K562 (cell line): ENCODE measurements around the gene IP6K3. TPM values are rescaled to one million over a fixed set of nuclear protein-coding genes. Genes with fewer than 3 reads are reported as not detected.
A peak's percentile ranks its signal among the peaks of the same experiment; 100 is the strongest.

Source experiments
- ATAC-seq: fragments of 200-7000 bp; cut with Tn5 transposase; 3 replicates; pipeline ENCODE4 v1.9.1; 2020; ENCODE audit warnings: moderate library complexity
- BruUV-seq: library from RNA; stranded (reverse); fragments of 400-500 nt; replicated peaks from 2 replicates; lab custom pipeline; 2021; lab: Mats Ljungman, UMichigan
- CTCF ChIA-PET: fragments of 300-600 bp; formaldehyde crosslinking; extraction: SDS; loops from one replicate; lab custom pipeline; 2021; ENCODE audit warnings: low intra/inter-chr PET ratio; lab: Yijun Ruan, JAX
- POLR2A ChIA-PET: fragments of 300-600, 350-650 bp; sonication (Branson Sonifier 250); formaldehyde crosslinking; extraction: SDS; loops from one replicate; lab custom pipeline; 2021; ENCODE audit warnings: antibody characterized with exemption, inconsistent platforms; lab: Yijun Ruan, JAX
- DNase-seq, 4 experiments: peaks; one replicate each; pipeline versions ENCODE4 v3.0.0 to v3.0.0-alpha.2; 2011 to 2018; ENCODE audit warnings: low spot score in 3 of 4, mixed read lengths in 3 of 4; ENCODE audit errors: extremely low read depth in 1 of 4
- FAIRE-seq: peaks from 2 replicates; lab custom pipeline; 2011; peaks lifted over from hg19 to GRCh38; lab: Jason Lieb, UNC
- H2AFZ ChIP-seq: 2 replicates; pipeline ENCODE4 v1.6.0; 2011; ENCODE audit warnings: low read depth, low read length, control low read depth, inconsistent platforms
- H3K27ac ChIP-seq: fragments of 200-600 bp; 3 replicates; pipeline ENCODE4 v1.8.0; 2011; ENCODE audit warnings: low read depth, mild to moderate bottlenecking, control low read depth, inconsistent platforms, low read length, moderate library complexity, mixed read lengths; ENCODE audit errors: extremely low read depth
- H3K27me3 ChIP-seq, 2 experiments: fragments of 300-600 bp in 1 of 2; 2 replicates in 1 of 2; 3 replicates in 1 of 2; pipeline versions ENCODE4 v1.6.0 to v1.8.0; 2011; ENCODE audit warnings: inconsistent platforms in 2 of 2, low read length in 2 of 2, mild to moderate bottlenecking in 1 of 2, mixed read lengths in 1 of 2, moderate library complexity in 1 of 2; ENCODE audit not compliant: control insufficient read depth in 2 of 2, insufficient read depth in 2 of 2
- H3K36me3 ChIP-seq: fragments of 300-600 bp; 3 replicates; pipeline ENCODE4 v1.8.0; 2011; ENCODE audit warnings: mild to moderate bottlenecking, low read length, inconsistent platforms; ENCODE audit not compliant: control insufficient read depth, insufficient read depth
- H3K4me1 ChIP-seq, 2 experiments: fragments of 200-600 bp in 1 of 2; replicated peaks in 1 of 2; 2 replicates in 1 of 2; 3 replicates in 1 of 2; pipeline versions ENCODE4 v1.5.1 to v1.8.0; 2011; ENCODE audit warnings: inconsistent platforms in 2 of 2, low read length in 2 of 2, mild to moderate bottlenecking in 1 of 2, mixed read lengths in 1 of 2, moderate library complexity in 1 of 2; ENCODE audit not compliant: control insufficient read depth in 2 of 2, insufficient read depth in 2 of 2
- H3K4me2 ChIP-seq: 2 replicates; pipeline ENCODE4 v1.6.1; 2011; ENCODE audit warnings: low read length, control low read depth, inconsistent platforms, mixed read lengths; ENCODE audit not compliant: insufficient read depth
- H3K4me3 ChIP-seq: fragments of 200-600 bp; sonication (generic), shearing (Covaris generic); 2 replicates; pipeline ENCODE4 v1.5.1; 2016; ENCODE audit warnings: control low read depth, inconsistent platforms
- H3K79me2 ChIP-seq: fragments of 200-600 bp; 3 replicates; pipeline ENCODE4 v1.8.0; 2011; ENCODE audit warnings: low read length, inconsistent platforms; ENCODE audit not compliant: control insufficient read depth, insufficient read depth
- H3K9ac ChIP-seq, 2 experiments: 2 replicates each; pipeline versions ENCODE4 v1.6.0 to v1.6.1; 2011; ENCODE audit warnings: low read depth in 2 of 2, low read length in 2 of 2, control low read depth in 1 of 2, inconsistent platforms in 1 of 2, mild to moderate bottlenecking in 1 of 2, mixed read lengths in 1 of 2; ENCODE audit not compliant: insufficient read depth in 1 of 2
- H3K9me1 ChIP-seq: one replicate; pipeline ENCODE4 v1.6.0; 2011; ENCODE audit warnings: inconsistent platforms, mild to moderate bottlenecking, low read length, moderate library complexity; ENCODE audit not compliant: control insufficient read depth, insufficient read depth
- H3K9me3 ChIP-seq: replicated peaks from 2 replicates; pipeline ENCODE4 v1.5.1; 2011; ENCODE audit warnings: low read depth, low read length, inconsistent platforms; ENCODE audit not compliant: control insufficient read depth, insufficient read depth
- H4K20me1 ChIP-seq: replicated peaks from 2 replicates; pipeline ENCODE4 v1.6.1; 2011; ENCODE audit warnings: low read length, inconsistent platforms, mixed read lengths; ENCODE audit not compliant: control insufficient read depth, insufficient read depth
- BMI1 ChIP-seq: fragments of 150-350 bp; IDR thresholded peaks from 2 replicates; pipeline ENCODE4 v1.6.1; 2014; ENCODE audit warnings: low read length
- BRD9 ChIP-seq: fragments of 450-650 bp; IDR thresholded peaks from 2 replicates; pipeline ENCODE4 v1.6.1; 2018; ENCODE audit warnings: low read depth; ENCODE audit not compliant: partially characterized antibody
- CBX5 ChIP-seq: IDR thresholded peaks from 2 replicates; pipeline ENCODE4 v1.6.1; 2014; ENCODE audit warnings: low read depth, borderline replicate concordance
- DNMT1 ChIP-seq: fragments of 450-650 bp; IDR thresholded peaks from 2 replicates; pipeline ENCODE4 v1.6.1; 2016; ENCODE audit warnings: antibody characterized with exemption, mild to moderate bottlenecking
- E4F1 ChIP-seq: fragments of 250-450 bp; sonication (Bioruptor Pico); IDR thresholded peaks from 2 replicates; pipeline ENCODE4 v1.5.0; 2021; ENCODE audit warnings: mild to moderate bottlenecking, borderline replicate concordance
- ERF ChIP-seq: fragments of 450-650 bp; formaldehyde crosslinking; IDR thresholded peaks from 2 replicates; pipeline ENCODE4 v1.4.0; 2020; ENCODE audit warnings: mild to moderate bottlenecking, mixed read lengths
- FOS ChIP-seq: IDR thresholded peaks from 3 replicates; pipeline ENCODE4 v1.6.1; 2011; ENCODE audit not compliant: insufficient read length; ENCODE audit errors: extremely low read depth
- HLTF ChIP-seq: fragments of 450-650 bp; IDR thresholded peaks from 2 replicates; pipeline ENCODE4 v1.6.1; 2016
- ILK ChIP-seq: fragments of 450-650 bp; IDR thresholded peaks from 2 replicates; pipeline ENCODE4 v1.6.1; 2016; ENCODE audit warnings: missing genetic modification characterization, low read depth, mild to moderate bottlenecking, missing compliant biosample characterization, moderate library complexity, borderline replicate concordance
- KDM1A ChIP-seq, 2 experiments: fragments of 450-650 bp; IDR thresholded peaks; 2 replicates each; pipeline ENCODE4 v1.6.1; 2016; ENCODE audit warnings: mild to moderate bottlenecking in 2 of 2
- MCM5 ChIP-seq: fragments of 450-650 bp; IDR thresholded peaks from 2 replicates; pipeline ENCODE4 v1.6.1; 2016; ENCODE audit warnings: low read depth
- NR2C1 ChIP-seq, 2 experiments: fragments of 450-650 bp; IDR thresholded peaks; 2 replicates each; pipeline ENCODE4 v1.6.1; 2017; ENCODE audit warnings: mild to moderate bottlenecking in 2 of 2, antibody characterized with exemption in 1 of 2, inconsistent platforms in 1 of 2, missing compliant biosample characterization in 1 of 2, missing genetic modification characterization in 1 of 2
- SLC30A9 ChIP-seq: fragments of 250-450 bp; sonication (Bioruptor Pico); IDR thresholded peaks from 2 replicates; pipeline ENCODE4 v1.8.0; 2022; ENCODE audit warnings: mild to moderate bottlenecking, moderate library complexity
- SMARCA5 ChIP-seq: fragments of 450-650 bp; IDR thresholded peaks from 2 replicates; pipeline ENCODE4 v1.6.1; 2016
- TRIM24 ChIP-seq, 2 experiments: fragments of 450-650 bp; IDR thresholded peaks; 2 replicates each; pipeline ENCODE4 v1.6.1; 2016
- ZFX ChIP-seq: sonication (generic); formaldehyde crosslinking; IDR thresholded peaks from 2 replicates; pipeline ENCODE4 v1.8.0; 2022; ENCODE audit warnings: mild to moderate bottlenecking, missing genetic modification reagents, moderate library complexity
- WGBS: fragments of 100-300 bp; shearing (Covaris generic); methylation state at CpG from one replicate; pipeline ENCODE4 v1.1.6; 2016; ENCODE audit warnings: low coverage, mixed read lengths; ENCODE audit not compliant: insufficient coverage; ENCODE audit errors: missing lambda C conversion rate; 5-methylcytosine and 5-hydroxymethylcytosine counted together
- in situ Hi-C: fragments of 300-500 bp; cut with MboI; formaldehyde crosslinking; loops from 4 replicates; pipeline ENCODE4 v1.15.0; 2018; ENCODE audit warnings: inconsistent platforms, mixed read lengths
- intact Hi-C: fragments of 100-400 bp; cut with micrococcal nuclease; formaldehyde crosslinking; loops from 2 replicates; pipeline ENCODE4 v1.14.2; 2022
- polyA plus RNA-seq, 8 experiments: library from polyadenylated mRNA; depleted of rRNA in 4 of 8; stranded (reverse) in 5 of 8; unstranded in 3 of 8; fragments of >200 nt; fragmentation: Nextera tagmentation in 2 of 8; fragmentation: Illumina TruSeq in 1 of 8; extraction: Ambion mirVana in 2 of 8; extraction: Trizol in 1 of 8; gene quantifications; 2 replicates each; pipeline versions ENCODE4 v1.2.1 to v1.2.3, GENCODE V29; 2011 to 2014; ENCODE audit warnings: inconsistent platforms in 1 of 8, missing spikeins in 1 of 8
- total RNA-seq, 7 experiments: library from RNA; depleted of rRNA in 6 of 7; stranded (reverse); fragments of >200 nt in 6 of 7; fragmentation: Illumina TruSeq in 2 of 7; extraction: Trizol in 2 of 7; gene quantifications; 2 replicates each; pipeline versions ENCODE4 v1.2.1 to v1.2.3, GENCODE V29; 2011 to 2021; ENCODE audit warnings: low replicate concordance in 1 of 7
- TF ChIP-seq, protein P1 (sequence below): fragments of 450-650 bp; IDR thresholded peaks from one replicate; pipeline ENCODE4 v1.6.1; 2018; ENCODE audit warnings: mild to moderate bottlenecking, moderate library complexity; ENCODE audit not compliant: partially characterized antibody

The IP6K3 gene
- total and polyA plus RNA-seq, 9 of the 15 experiments (the other 6 are each of a cell fraction or from before 2014, with no cell fraction given), result not detected

DNA sequence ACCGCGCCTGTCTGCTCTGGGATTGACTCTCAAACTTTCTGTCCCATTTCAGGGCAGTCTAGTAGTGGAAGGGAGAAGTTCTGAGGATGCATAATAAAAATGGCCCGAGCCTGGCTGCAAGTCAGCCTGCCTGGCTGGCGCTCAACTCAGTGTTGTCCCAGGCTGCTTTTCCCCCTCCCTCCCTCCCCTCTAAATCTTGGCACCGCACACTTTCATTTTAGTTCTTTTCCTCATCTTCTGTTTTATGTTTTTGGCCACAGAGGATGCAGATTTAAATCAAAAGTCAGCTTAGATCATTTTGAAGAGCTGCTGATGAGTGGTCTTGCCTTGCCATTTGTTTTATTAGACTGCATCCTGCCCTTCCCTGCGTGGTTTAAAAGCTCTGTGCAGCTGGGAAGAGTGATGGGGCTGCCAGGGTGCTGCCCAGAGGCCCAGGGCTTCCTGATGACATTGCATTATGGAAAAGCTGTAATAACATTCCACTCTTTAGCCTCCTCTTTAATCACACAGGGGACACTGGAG is 28.7 kb downstream of the IP6K3 start (continued):
- TF ChIP-seq E4F1 (CRISPR knock-in tag) (no peak), SMARCA5 (no peak), FOS (no peak), CBX5 (no peak), BRD9 (no peak), ERF (CRISPR knock-in tag) (no peak)
- TF ChIP-seq, all 486 proteins: peak for 0

GRCh38 chr6:33716890-33717632 is 29.6 kb downstream of the IP6K3 start:
- Histone ChIP-seq H3K9me1 (no peaks in the 10 kb centered on the region), H3K4me1 (no peaks in the 10 kb centered on the region; a peak in 2 of 5 replicates), H3K4me2 (no peak overlapping the region), H3K27me3 (peaks cover 26 to 50% of the 10 kb centered on the region in 2 experiments), H4K20me1 (no peaks in the 10 kb centered on the region), H3K36me3 (no peaks in the 10 kb centered on the region), H3K27ac (no peak overlapping the region), H3K4me3 (no peak overlapping the region), H3K79me2 (no peaks in the 10 kb centered on the region), H2AFZ (no peak overlapping the region), H3K9ac (no peak overlapping the region), H3K9me3 (no peaks in the 10 kb centered on the region)
- ChIA-PET CTCF (no interaction called here), POLR2A (no interaction called here)
- BruUV-seq, result no TSS peak
- no peak for FAIRE-seq
- intact Hi-C loops, result no loop called here
- ATAC-seq, result peak; percentile 44
- DNase-seq, result no peak
- 10% methylated on average over 8 of the region's 8 CpGs for WGBS
- in situ Hi-C loops, result no loop called here
- TF ChIP-seq SMARCA5, result no peak
- TF ChIP-seq ZFX (CRISPR knock-in tag), result no peak
- TF ChIP-seq MCM5, result no peak
- TF ChIP-seq TRIM24 (IDR thresholded peaks at IDR 0.05), result peak; percentile 69 to 77; a peak in 2 of 4 replicates
- TF ChIP-seq, protein P1, sequence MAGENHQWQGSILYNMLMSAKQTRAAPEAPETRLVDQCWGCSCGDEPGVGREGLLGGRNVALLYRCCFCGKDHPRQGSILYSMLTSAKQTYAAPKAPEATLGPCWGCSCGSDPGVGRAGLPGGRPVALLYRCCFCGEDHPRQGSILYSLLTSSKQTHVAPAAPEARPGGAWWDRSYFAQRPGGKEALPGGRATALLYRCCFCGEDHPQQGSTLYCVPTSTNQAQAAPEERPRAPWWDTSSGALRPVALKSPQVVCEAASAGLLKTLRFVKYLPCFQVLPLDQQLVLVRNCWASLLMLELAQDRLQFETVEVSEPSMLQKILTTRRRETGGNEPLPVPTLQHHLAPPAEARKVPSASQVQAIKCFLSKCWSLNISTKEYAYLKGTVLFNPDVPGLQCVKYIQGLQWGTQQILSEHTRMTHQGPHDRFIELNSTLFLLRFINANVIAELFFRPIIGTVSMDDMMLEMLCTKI, result no peak
- no peak for TF ChIP-seq DNMT1
- TF ChIP-seq HLTF, result no peak
- 0 out of 2 replicates have a peak, but pooled peaks have one; percentile 51 for TF ChIP-seq BMI1
- TF ChIP-seq NR2C1 (IDR thresholded peaks at IDR 0.05), result no peak
- no peak for TF ChIP-seq NR2C1 (tag; IDR thresholded peaks at IDR 0.05)
- no peak for TF ChIP-seq SLC30A9 (CRISPR knock-in tag)
- no peak for TF ChIP-seq KDM1A (IDR thresholded peaks at IDR 0.05)
- TF ChIP-seq ILK, result no peak
